Neural cell (in vitro differentiated cells): ENCODE measurements around the gene CCDC69. TPM values are rescaled to one million over a fixed set of nuclear protein-coding genes. Genes with fewer than 3 reads are reported as not detected.

ENCODE experiments used
- H2AFZ ChIP-seq: fragments of 200-600, 300-800 bp; sonication (generic), shearing (Covaris generic); 2 replicates; pipeline ENCODE4 v1.6.0; 2014; ENCODE audit warnings: low read depth, mild to moderate bottlenecking, antibody characterized with exemption, low read length, moderate library complexity
- H3F3A ChIP-seq: fragments of 200-600 bp; shearing (Covaris generic); 2 replicates; pipeline ENCODE4 v1.6.1; 2016; ENCODE audit warnings: mild to moderate bottlenecking, moderate library complexity, mixed read lengths, antibody characterized with exemption, low read length; ENCODE audit not compliant: insufficient read depth, poor library complexity, severe bottlenecking
- H3K27ac ChIP-seq: fragments of 200-600, 300-800 bp; sonication (generic), shearing (Covaris generic); 2 replicates; pipeline ENCODE4 v1.5.1; 2014; ENCODE audit warnings: mild to moderate bottlenecking, low read length, moderate library complexity
- H3K27me3 ChIP-seq: fragments of 300-800, 200-600 bp; sonication (generic), shearing (Covaris generic); 2 replicates; pipeline ENCODE4 v1.6.0; 2014; ENCODE audit warnings: mild to moderate bottlenecking, low read depth, low read length, moderate library complexity; ENCODE audit not compliant: insufficient read depth
- H3K36me3 ChIP-seq: fragments of 300-800, 200-600 bp; sonication (generic), shearing (Covaris generic); 2 replicates; pipeline ENCODE4 v1.5.1; 2014; ENCODE audit warnings: mild to moderate bottlenecking, antibody characterized with exemption, low read length, moderate library complexity; ENCODE audit not compliant: insufficient read depth
- H3K4me2 ChIP-seq: fragments of 300-800, 200-600 bp; sonication (generic), shearing (Covaris generic); 2 replicates; pipeline ENCODE4 v1.6.0; 2014; ENCODE audit warnings: mild to moderate bottlenecking, low read length
- H3K4me3 ChIP-seq: fragments of 300-800, 200-600 bp; sonication (generic), shearing (Covaris generic); 2 replicates; pipeline ENCODE4 v1.5.1; 2014; ENCODE audit warnings: mild to moderate bottlenecking, low read length, moderate library complexity
- H3K79me2 ChIP-seq: fragments of 200-600 bp; shearing (Covaris generic); replicated peaks from 2 replicates; pipeline ENCODE4 v1.6.0; 2014; ENCODE audit warnings: mild to moderate bottlenecking, low read length, moderate library complexity; ENCODE audit not compliant: insufficient read depth
- H3K9ac ChIP-seq: fragments of 300-800, 200-600 bp; sonication (generic), shearing (Covaris generic); 2 replicates; pipeline ENCODE4 v1.6.1; 2016; ENCODE audit warnings: mild to moderate bottlenecking, low read length, mixed read lengths
- H3K9me2 ChIP-seq: fragments of 200-600 bp; shearing (Covaris generic); 2 replicates; pipeline ENCODE4 v1.6.1; 2016; ENCODE audit warnings: mild to moderate bottlenecking, low read length, mixed read lengths; ENCODE audit not compliant: insufficient read depth
- H3K9me3 ChIP-seq: fragments of 200-600, 300-800 bp; sonication (generic), shearing (Covaris generic); 2 replicates; pipeline ENCODE4 v1.6.1; 2016; ENCODE audit warnings: mild to moderate bottlenecking, mixed run types, low read length, moderate library complexity, mixed read lengths
- H4K20me1 ChIP-seq: fragments of 200-600 bp; shearing (Covaris generic); 2 replicates; pipeline ENCODE4 v1.6.1; 2016; ENCODE audit warnings: mild to moderate bottlenecking, mixed run types; ENCODE audit not compliant: insufficient read depth
- CTCF ChIP-seq: fragments of 450-650 bp; IDR thresholded peaks from 2 replicates; pipeline ENCODE4 v1.5.1; 2014; ENCODE audit warnings: antibody characterized with exemption, mild to moderate bottlenecking, moderate library complexity; ENCODE audit not compliant: poor library complexity, severe bottlenecking
- EP300 ChIP-seq: fragments of 450-650 bp; conservative IDR thresholded peaks from 2 replicates; pipeline ENCODE4 v1.6.1; 2014; ENCODE audit warnings: antibody characterized with exemption, mild to moderate bottlenecking, moderate library complexity; ENCODE audit not compliant: poor library complexity, severe bottlenecking
- EZH2 ChIP-seq: fragments of 200-600, 300-800 bp; shearing (Covaris generic), sonication (generic); IDR thresholded peaks from 2 replicates; pipeline ENCODE4 v1.6.1; 2014; ENCODE audit warnings: antibody characterized with exemption, low read length, borderline replicate concordance, mild to moderate bottlenecking; ENCODE audit not compliant: insufficient read depth, poor library complexity, severe bottlenecking
- MXI1 ChIP-seq: fragments of 450-650 bp; conservative IDR thresholded peaks from 2 replicates; pipeline ENCODE4 v1.6.1; 2014; ENCODE audit warnings: antibody characterized with exemption, mild to moderate bottlenecking; ENCODE audit not compliant: poor library complexity, severe bottlenecking
- POLR2AphosphoS5 ChIP-seq: IDR thresholded peaks from 2 replicates; pipeline ENCODE4 v1.6.1; 2012
- RAD21 ChIP-seq: fragments of 450-650 bp; conservative IDR thresholded peaks from 2 replicates; pipeline ENCODE4 v1.6.1; 2014; ENCODE audit warnings: antibody characterized with exemption, mild to moderate bottlenecking, moderate library complexity
- REST ChIP-seq: IDR thresholded peaks from 2 replicates; pipeline ENCODE4 v1.6.1; 2012; ENCODE audit warnings: borderline replicate concordance
- SMC3 ChIP-seq: fragments of 450-650 bp; conservative IDR thresholded peaks from 2 replicates; pipeline ENCODE4 v1.6.1; 2014; ENCODE audit warnings: antibody characterized with exemption, mild to moderate bottlenecking, moderate library complexity; ENCODE audit not compliant: poor library complexity
- TAF1 ChIP-seq: IDR thresholded peaks from 2 replicates; pipeline ENCODE4 v1.6.1; 2012; ENCODE audit warnings: low read depth
- polyA plus RNA-seq: library from polyadenylated mRNA; depleted of rRNA; stranded (reverse); fragments of >200 nt; gene quantifications from 2 replicates; pipeline ENCODE4 v1.2.3, GENCODE V29; 2014

Gene CCDC69
- polyA plus RNA-seq, 1 donor from 2014 or later: not detected

GRCh38 chr5:151254556-151254955 lies 30.7 kb upstream of the CCDC69 start:
- no peak overlapping the region for H3K4me3 ChIP-seq
- H4K20me1 ChIP-seq: no peaks in the 10 kb centered on the region
- H3K9me3 ChIP-seq: no peaks in the 10 kb centered on the region
- H3K9ac ChIP-seq: no peak overlapping the region
- no peaks in the 10 kb centered on the region for H3K79me2 ChIP-seq
- no peak overlapping the region for H2AFZ ChIP-seq
- H3F3A ChIP-seq: no peaks in the 10 kb centered on the region
- no peaks in the 10 kb centered on the region for H3K36me3 ChIP-seq
- H3K27me3 ChIP-seq: no peaks in the 10 kb centered on the region
- H3K9me2 ChIP-seq: no peaks in the 10 kb centered on the region
- H3K4me2 ChIP-seq: no peak overlapping the region
- H3K27ac ChIP-seq: no peak overlapping the region
- TF ChIP-seq EP300 (no peak), POLR2AphosphoS5 (no peak), MXI1 (no peak), EZH2 (no peak), TAF1 (no peak), REST (no peak), RAD21 (no peak), SMC3 (no peak), CTCF (no peak)

GRCh38 chr5:151253605-151253950 lies 29.7 kb upstream of the CCDC69 start:
- Histone ChIP-seq H3K9ac (peak overlapping the region; percentile 56), H3K9me3 (no peaks in the 10 kb centered on the region), H4K20me1 (no peaks in the 10 kb centered on the region), H3K9me2 (no peaks in the 10 kb centered on the region), H3K79me2 (no peaks in the 10 kb centered on the region), H3K27me3 (no peaks in the 10 kb centered on the region), H3K4me3 (peak overlapping the region; percentile 75), H3K36me3 (no peaks in the 10 kb centered on the region), H3K27ac (no peak overlapping the region), H3K4me2 (peak overlapping the region; percentile 36), H3F3A (no peaks in the 10 kb centered on the region), H2AFZ (peak overlapping the region; percentile 71)
- TF ChIP-seq CTCF (no peak), MXI1 (no peak), TAF1 (no peak), EZH2 (no peak), REST (no peak), SMC3 (no peak), POLR2AphosphoS5 (no peak), RAD21 (no peak), EP300 (no peak)
